ENCODE measurements around the gene LIX1L.
"Not testable (repeated sequence)": the region's sequence is repeated elsewhere in the genome, so short reads cannot be mapped to it uniquely, and the experiment has no call there.

- TF ChIP-seq, protein P1, sequence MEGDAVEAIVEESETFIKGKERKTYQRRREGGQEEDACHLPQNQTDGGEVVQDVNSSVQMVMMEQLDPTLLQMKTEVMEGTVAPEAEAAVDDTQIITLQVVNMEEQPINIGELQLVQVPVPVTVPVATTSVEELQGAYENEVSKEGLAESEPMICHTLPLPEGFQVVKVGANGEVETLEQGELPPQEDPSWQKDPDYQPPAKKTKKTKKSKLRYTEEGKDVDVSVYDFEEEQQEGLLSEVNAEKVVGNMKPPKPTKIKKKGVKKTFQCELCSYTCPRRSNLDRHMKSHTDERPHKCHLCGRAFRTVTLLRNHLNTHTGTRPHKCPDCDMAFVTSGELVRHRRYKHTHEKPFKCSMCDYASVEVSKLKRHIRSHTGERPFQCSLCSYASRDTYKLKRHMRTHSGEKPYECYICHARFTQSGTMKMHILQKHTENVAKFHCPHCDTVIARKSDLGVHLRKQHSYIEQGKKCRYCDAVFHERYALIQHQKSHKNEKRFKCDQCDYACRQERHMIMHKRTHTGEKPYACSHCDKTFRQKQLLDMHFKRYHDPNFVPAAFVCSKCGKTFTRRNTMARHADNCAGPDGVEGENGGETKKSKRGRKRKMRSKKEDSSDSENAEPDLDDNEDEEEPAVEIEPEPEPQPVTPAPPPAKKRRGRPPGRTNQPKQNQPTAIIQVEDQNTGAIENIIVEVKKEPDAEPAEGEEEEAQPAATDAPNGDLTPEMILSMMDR (IDR thresholded peaks at IDR 0.05; ENCODE audit: low read length): not testable (repeated sequence)
- TF ChIP-seq EZH2 (optimal IDR thresholded peaks at IDR 0.05; ENCODE audit: low read depth, low read length); EZH2phosphoT487 (IDR thresholded peaks at IDR 0.05; ENCODE audit: low read length): not testable (repeated sequence)
These were observed 25.3 kb downstream of the LIX1L start for GRCh38 chr1:145932522-145933009.

Data from MM.1S (cell line).